Vagina (tissue), 2 donors: ENCODE data around the gene PSMD14.

Source experiments
- POLR2A ChIP-seq, 2 donors: fragments of 450-650 bp; IDR thresholded peaks; one replicate each; pipeline ENCODE4 v1.6.1; 2017; ENCODE audit warnings: antibody characterized with exemption in 2 of 2, mild to moderate bottlenecking in 2 of 2, moderate library complexity in 2 of 2
- POLR2AphosphoS5 ChIP-seq, 2 donors: sonication (generic); formaldehyde crosslinking; IDR thresholded peaks; one replicate each; pipeline ENCODE4 v1.9.0; 2017; ENCODE audit warnings: antibody characterized with exemption in 2 of 2, mild to moderate bottlenecking in 2 of 2, low read depth in 1 of 2; ENCODE audit not compliant: insufficient read depth in 1 of 2
- TF ChIP-seq, protein P1 (sequence below), 3 experiments: fragments of 450-650 bp in 2 of 3; fragments of 200-600 bp in 1 of 3; sonication (generic) in 1 of 3; IDR thresholded peaks; one replicate each; pipeline ENCODE4 v1.5.1; 2017 to 2019; ENCODE audit warnings: antibody characterized with exemption in 3 of 3, mild to moderate bottlenecking in 2 of 3, moderate library complexity in 2 of 3

DNA sequence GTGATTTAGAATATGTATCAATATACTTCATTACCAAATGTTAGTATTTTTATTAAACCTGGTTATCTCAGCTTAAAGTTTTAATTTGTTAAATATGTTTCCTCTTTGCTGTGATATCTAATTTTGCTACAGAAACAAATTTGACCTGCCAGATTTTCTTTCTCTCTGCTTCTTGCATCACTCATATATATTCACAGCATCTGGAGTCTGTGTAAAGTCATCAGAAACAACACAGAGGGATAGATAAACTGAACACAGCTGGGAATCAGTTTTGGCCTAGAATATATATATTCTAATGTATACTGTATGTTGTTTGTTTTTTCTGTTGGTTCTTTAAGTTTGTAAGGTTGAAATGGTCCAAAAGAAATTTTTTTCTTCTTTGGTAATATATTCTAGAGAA, 8.5 kb downstream of the PSMD14 start:
- TF ChIP-seq, protein P1, sequence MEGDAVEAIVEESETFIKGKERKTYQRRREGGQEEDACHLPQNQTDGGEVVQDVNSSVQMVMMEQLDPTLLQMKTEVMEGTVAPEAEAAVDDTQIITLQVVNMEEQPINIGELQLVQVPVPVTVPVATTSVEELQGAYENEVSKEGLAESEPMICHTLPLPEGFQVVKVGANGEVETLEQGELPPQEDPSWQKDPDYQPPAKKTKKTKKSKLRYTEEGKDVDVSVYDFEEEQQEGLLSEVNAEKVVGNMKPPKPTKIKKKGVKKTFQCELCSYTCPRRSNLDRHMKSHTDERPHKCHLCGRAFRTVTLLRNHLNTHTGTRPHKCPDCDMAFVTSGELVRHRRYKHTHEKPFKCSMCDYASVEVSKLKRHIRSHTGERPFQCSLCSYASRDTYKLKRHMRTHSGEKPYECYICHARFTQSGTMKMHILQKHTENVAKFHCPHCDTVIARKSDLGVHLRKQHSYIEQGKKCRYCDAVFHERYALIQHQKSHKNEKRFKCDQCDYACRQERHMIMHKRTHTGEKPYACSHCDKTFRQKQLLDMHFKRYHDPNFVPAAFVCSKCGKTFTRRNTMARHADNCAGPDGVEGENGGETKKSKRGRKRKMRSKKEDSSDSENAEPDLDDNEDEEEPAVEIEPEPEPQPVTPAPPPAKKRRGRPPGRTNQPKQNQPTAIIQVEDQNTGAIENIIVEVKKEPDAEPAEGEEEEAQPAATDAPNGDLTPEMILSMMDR (IDR thresholded peaks at IDR 0.05): no peak
- TF ChIP-seq POLR2A (IDR thresholded peaks at IDR 0.05) (no peak), POLR2AphosphoS5 (IDR thresholded peaks at IDR 0.05; ENCODE audit: insufficient read depth in 1 of 2, low read depth in 1 of 2) (no peak)
